Bronchial epithelial cell (primary cell): Measurements from ENCODE around the gene NAV1. TPM values are rescaled to one million over a fixed set of nuclear protein-coding genes. Genes with fewer than 3 reads are reported as not detected.

Source experiments
- DNase-seq: peaks from one replicate; pipeline ENCODE4 v3.0.0-alpha.2; 2010; ENCODE audit warnings: low read depth
- FAIRE-seq: peaks from 2 replicates; lab custom pipeline; 2011; peaks lifted over from hg19 to GRCh38; lab: Jason Lieb, UNC
- H3K27me3 ChIP-seq: 2 replicates; pipeline ENCODE4 v1.5.1; 2011; ENCODE audit warnings: low read length; ENCODE audit not compliant: control insufficient read depth, insufficient read depth
- H3K36me3 ChIP-seq: 2 replicates; pipeline ENCODE4 v1.5.1; 2011; ENCODE audit warnings: low read length; ENCODE audit not compliant: control insufficient read depth, insufficient read depth
- H3K4me3 ChIP-seq: 2 replicates; pipeline ENCODE4 v1.5.1; 2011; ENCODE audit warnings: mild to moderate bottlenecking, low read depth, low read length, control low read depth
- CTCF ChIP-seq: IDR thresholded peaks from 2 replicates; pipeline ENCODE4 v1.5.1; 2011; ENCODE audit warnings: mild to moderate bottlenecking, moderate library complexity, low read length, control low read depth, inconsistent platforms; ENCODE audit not compliant: insufficient read depth, severe bottlenecking
- total RNA-seq: library from RNA; depleted of rRNA; stranded (reverse); fragments of >200 nt; gene quantifications from 2 replicates; pipeline ENCODE4 v1.2.1, GENCODE V29; 2014

Gene NAV1
- total RNA-seq, 1 donor from 2014 or later, result 1.6 TPM

GRCh38 chr1:201499191-201499590 is 39.7 kb upstream of the NAV1 start:
- Histone ChIP-seq H3K27me3 (no peaks in the 10 kb centered on the region), H3K36me3 (peaks cover 8% of the 10 kb centered on the region), H3K4me3 (no peak overlapping the region)
- no peak for FAIRE-seq
- no peak for TF ChIP-seq CTCF
- no peak for DNase-seq

GRCh38 chr1:201499795-201500669 is 38.9 kb upstream of the NAV1 start:
- no peak for TF ChIP-seq CTCF
- no peak for FAIRE-seq
- Histone ChIP-seq H3K4me3 (no peak overlapping the region), H3K36me3 (peaks cover 5% of the 10 kb centered on the region), H3K27me3 (no peaks in the 10 kb centered on the region)
- DNase-seq, result no peak

- DNase-seq, result no peak
- H3K36me3 ChIP-seq, result peaks cover 3% of the 10 kb centered on the region
- FAIRE-seq, result no peak
- TF ChIP-seq CTCF, result no peak
- H3K4me3 ChIP-seq, result no peak overlapping the region
- no peaks in the 10 kb centered on the region for H3K27me3 ChIP-seq
Observed at GRCh38 chr1:201500670-201501120, 38.2 kb upstream of the NAV1 start.

GRCh38 chr1:201501144-201501543 is 37.8 kb upstream of the NAV1 start:
- no peak overlapping the region for H3K4me3 ChIP-seq

GRCh38 chr1:201501812-201502510 is 37.0 kb upstream of the NAV1 start:
- Histone ChIP-seq H3K4me3 (no peak overlapping the region), H3K36me3 (peaks cover 3% of the 10 kb centered on the region), H3K27me3 (no peaks in the 10 kb centered on the region)
- no peak for FAIRE-seq
- TF ChIP-seq CTCF, result no peak
- DNase-seq, result no peak

More at GRCh38 chr1:201501144-201501543, 37.8 kb upstream of the NAV1 start:
- FAIRE-seq (no peak), DNase-seq (no peak)
- TF ChIP-seq CTCF, result no peak
- H3K27me3 ChIP-seq, result no peaks in the 10 kb centered on the region
- H3K36me3 ChIP-seq, result peaks cover 3% of the 10 kb centered on the region
